GM19025 (cell line): Measurements from ENCODE around the gene OBSL1.

ENCODE experiments used
- ATAC-seq: cut with Tn5 transposase; IDR thresholded peaks from one replicate; pipeline ENCODE4 v1.9.1; 2021; ENCODE audit warnings: mild to moderate bottlenecking, low read depth, moderate library complexity; ENCODE audit not compliant: unreplicated experiment

The OBSL1 gene

DNA sequence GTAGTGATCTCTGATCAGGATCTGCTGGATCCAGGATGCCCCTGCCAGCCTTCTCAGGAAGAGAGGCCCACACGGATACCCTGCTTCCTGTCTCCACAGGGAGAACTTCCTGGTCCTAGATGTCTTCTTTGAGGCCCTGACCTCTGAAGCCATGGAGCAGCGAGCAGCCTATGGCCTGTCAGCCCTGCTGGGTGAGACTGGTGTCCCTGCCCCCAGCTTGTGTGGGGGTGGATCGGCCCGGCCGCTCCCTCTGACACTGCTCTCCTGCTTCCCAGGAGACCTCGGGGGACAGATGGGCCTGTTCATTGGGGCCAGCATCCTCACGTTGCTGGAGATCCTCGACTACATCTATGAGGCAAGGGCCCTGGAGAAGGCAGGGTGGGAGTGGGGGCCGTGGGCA, 34.4 kb downstream of the OBSL1 start:
- ATAC-seq: no peak

DNA sequence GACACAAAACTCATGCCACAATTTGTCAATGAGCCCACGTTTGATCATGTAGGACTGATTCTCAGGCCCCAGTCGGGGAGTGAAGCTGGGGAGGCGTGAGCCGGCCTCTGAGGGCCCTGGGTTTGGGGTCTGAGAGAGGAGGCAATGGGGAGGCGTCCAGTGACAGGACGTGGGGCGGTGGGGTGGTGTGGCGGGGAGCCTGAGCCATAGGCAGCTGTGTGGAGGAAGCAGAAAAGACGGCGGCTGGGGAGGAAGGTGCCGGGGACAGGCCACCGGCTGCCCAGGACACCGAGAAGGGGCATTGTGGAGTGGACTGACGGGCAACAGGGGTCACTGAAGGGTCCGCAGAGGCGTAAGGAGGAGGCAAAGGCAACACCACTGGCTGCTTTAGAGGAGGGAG, 34.9 kb downstream of the OBSL1 start:
- ATAC-seq: no peak

DNA sequence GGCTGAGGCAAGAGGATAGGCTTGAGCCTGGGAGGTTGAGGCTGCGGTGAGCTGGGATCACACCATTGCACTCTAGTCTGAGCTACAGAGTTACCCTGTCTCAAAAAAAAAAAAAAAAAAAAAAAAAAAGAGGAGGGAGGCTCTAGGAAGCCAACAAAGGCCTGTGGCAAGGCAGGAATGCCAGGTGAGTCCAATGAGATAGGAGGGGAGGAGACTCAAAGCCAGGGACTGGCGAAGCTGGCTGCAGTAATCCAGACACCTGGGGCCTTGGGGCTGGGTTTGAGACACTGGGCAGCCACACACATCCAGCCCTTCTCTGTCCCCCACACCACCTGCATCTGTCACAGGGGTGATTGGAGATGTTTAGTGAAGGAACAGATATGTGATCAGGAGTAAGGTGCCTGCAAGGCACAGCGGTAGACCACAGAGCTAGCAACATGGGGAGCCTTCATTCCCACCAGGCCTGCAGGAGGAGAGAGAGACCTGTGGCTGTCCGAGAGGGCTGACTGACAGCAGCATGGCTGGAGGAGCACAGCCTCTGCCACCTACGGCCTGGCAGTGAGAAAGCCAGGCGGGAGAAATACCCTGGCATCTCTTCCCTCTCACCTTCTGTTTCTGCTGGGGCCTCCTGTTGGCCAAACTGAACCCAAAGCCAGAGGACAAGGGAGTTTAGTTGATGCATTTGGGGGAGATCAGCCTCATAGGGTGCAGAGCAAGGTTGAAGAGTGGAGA, 37.2 kb downstream of the OBSL1 start:
- ATAC-seq: no peak

DNA sequence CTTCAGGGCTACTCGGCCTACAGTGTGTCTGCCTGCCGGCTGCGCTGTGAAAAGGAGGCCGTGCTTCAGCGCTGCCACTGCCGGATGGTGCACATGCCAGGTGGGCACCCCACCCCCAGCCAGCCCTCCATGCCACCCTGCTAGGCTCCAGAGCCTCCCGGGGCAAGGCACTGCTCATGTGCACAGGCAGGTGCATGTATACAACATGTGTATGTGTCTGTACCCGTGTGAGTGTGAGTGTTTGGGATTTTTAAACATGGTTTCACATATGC, 39.0 kb downstream of the OBSL1 start:
- no peak for ATAC-seq

DNA sequence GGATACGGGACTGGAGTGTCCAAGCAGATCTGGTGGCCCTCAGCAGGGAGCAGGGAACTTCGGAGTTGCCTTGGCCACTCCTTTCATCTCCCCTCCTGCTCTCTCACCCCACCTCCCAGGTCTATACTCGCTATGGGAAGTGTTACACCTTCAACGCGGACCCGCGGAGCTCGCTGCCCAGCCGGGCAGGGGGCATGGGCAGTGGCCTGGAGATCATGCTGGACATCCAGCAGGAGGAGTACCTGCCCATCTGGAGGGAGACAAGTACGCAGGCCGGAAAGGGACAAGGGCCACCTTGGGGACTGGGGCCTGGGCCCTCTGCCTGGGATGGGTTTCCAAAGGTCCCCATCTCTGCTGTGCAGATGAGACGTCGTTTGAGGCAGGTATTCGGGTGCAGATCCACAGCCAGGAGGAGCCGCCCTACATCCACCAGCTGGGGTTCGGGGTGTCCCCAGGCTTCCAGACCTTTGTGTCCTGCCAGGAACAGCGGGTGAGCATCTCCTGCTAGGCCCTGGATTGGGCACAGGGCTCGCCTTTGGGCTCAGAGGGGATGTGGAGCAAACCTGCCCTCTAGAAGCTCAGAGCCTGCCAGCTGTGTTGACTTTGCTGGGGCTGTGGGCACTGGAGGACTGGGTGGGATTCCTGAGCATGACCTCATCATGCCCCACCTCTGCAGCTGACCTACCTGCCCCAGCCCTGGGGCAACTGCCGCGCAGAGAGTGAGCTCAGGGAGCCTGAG, 39.5 kb downstream of the OBSL1 start:
- ATAC-seq: no peak

DNA sequence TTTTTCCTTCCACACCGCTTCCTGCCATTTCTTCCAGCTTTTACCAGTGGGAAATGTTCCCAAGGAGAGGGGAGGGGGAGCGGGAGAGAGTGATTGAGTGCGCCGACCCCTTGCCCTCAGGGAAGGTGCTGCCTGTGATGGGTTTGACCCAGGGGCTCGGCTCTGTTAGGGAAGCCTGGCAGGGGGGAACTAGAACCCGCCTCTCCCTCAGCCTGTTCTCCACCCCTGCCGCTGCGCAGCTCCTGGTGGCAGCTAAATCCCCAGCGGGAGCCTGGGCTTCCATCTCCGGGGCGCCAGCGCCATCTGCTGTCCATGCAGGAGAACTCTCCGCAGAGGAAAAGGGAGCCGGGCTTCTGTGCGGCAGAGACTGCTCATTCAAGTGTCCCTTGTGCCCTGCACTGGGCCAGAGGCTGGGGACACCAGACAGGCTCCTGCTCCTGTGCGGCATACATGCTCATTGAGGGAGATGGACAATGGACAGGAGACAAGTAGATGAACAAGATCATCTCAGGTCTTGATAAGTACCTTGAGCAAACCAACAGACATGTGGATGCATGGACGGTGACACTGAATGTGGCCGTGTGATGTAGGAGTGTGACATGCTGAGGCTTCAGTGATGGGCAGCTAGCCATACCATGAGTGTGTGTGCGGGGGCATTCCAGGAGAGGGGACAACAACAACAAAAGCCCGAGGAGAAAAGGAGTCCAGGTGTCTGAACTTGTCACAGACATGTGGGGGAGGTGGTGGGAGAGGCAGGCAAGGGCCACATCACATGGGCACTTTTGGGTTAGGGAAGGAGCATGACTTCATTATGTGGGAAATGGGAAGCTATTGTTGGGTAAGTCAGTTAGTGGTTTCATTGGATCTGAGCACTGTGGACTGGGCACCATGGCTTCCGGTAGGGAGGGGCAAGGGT, 41.0 kb downstream of the OBSL1 start:
- peak; percentile 90 for ATAC-seq

DNA sequence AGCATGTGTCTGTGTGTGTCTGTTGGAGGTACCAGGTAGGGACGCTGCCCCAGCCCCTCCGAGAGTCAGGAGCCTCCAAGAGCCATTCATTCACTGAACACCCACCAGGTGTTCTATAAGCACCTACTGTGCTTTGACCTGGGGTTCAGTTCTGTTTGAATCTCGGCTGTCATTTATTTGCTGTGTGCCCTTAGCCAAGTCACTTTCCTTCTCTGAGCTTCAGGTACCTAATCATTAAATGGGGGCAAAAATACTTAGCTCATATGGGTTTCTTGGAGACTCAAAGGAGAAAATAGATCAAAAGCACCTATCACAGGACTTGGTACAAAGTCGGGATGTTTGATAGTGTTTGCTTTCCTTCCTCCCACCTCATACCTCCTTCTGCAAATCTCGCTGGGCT, 43.9 kb downstream of the OBSL1 start:
- ATAC-seq: no peak

DNA sequence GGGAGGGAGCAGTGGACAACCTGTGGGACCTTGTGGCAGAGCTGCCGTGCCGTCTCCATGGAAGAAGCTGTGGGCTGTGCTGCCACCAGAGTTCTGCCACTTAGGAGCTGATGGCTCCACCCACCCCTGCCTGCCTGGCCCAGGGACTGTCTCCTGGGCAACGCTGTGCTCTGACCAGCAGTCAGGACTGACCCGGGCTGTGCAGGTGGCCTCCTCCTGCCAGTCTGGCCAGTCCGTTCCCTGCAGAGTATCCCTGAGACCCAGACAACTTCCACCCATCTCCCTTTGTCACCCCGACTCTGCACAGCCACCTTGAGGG, 44.3 kb downstream of the OBSL1 start:
- ATAC-seq: no peak

DNA sequence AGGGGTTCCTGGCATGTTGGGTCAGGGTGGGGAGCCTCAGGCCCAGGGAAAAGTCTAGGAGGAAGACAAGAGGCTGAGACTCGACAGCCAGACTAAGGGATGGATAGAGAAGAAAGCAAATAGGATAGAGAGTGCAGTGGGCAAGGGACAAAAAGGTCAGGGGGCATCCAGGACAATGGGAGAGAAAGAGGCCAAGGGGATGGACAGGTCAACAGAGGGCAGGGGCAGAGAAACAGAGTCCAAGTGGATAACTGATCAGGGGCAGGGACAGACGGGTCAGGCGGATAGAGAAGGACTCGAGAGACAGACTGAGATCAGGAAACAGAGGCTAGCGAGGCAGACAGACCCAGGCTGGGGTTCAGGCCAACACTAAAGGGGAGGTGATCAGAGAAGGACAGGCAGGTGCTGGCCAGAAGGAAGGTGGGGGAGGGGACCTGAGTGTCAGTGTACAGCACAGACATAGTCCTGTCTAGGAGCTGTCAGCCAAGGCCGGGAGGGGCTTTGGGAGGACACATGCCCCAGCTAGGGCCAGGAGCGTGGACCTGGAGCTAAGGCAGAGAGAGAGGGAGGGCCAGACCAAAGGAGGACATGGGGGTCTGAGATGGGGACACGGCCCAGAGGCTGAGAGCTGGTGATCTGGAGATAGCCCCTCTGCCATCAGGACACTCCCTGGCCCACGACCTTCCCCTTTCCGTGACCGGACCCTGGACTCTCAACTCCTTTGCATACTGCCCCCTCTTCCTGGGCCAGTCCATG, 44.8 kb downstream of the OBSL1 start:
- ATAC-seq: no peak

DNA sequence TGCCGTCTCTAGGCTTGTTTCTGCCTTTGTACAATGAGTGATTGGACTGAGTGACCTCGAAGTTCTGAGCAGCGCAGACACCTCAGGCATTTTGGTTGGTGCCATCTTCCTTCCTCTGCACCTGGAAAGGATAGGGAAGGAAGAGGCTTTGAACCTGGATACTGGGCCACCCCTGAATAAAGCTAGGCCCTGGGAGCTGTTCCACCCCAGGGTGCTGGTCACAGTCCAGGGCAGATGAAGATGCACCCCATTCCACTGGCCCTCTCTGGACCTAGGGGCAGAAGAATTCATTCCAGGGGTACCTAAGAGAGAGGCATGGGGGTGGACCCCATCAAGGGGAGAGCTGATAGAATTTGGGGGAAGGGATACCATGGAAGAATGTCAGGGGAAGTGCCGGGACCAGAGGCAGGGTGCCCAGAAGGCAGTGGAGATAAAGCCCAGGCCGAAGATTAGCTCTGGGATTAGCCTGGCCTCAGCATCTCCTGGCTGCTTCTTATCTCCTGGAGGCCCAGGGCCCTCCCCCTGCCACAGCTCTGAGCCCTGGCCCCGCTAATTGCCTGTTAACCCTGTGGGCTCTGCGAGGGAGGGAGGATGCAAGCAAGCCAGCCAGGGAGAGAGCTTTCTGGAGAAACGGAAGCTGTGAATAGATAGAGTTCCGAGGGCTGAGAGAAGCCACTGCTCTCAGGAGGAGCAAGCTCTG, 45.7 kb downstream of the OBSL1 start:
- no peak for ATAC-seq

DNA sequence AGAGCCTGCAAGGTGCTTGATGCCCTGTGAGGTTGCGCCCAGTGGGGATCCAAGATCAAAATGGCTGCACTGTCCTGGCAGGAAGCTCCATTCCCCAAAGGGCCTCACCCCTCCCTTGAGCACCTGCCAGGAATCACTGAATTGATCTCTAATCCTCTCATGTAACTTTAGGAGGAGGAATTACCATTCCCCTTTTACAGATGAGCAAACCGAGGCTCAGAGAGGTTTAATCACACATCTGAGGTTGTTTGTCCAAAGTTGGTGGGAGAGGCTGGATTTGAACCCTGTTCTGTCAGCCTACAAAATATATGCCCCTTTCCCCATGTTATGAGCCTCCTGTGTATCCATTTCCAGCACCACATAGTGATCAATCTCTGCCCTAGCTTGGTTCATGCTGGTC, 46.5 kb downstream of the OBSL1 start:
- ATAC-seq: no peak

DNA sequence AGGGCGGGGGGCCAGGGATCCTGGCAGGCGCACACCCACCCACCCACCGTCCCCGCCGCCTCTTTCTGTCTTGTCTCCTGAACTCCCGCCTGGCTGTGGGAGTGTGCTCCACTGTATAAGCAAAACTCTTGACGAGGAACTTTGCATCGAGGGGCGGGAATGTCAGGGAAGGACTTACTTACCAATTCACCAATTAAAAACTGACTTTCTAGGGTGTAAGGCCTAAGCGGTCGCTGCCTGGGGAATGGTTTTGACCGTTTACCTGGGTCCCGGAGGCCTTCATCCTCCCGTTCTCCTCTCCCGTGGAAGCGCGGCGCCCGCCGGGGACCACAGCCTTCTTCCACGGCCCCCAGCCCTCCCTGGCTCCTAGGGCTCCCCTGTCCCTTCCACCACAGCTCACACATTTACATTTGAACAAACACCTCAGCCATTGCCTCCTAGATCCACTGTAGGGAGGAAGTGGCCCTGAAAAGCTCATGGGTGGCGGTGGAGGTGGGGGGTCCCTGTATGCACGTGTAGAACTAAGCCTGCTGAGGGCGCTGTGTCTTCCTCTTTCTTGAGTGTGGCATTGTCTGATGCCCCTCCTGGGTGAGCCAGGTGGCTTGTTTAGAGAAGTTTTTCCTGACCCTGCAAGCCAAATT, 48.2 kb downstream of the OBSL1 start:
- no peak for ATAC-seq

DNA sequence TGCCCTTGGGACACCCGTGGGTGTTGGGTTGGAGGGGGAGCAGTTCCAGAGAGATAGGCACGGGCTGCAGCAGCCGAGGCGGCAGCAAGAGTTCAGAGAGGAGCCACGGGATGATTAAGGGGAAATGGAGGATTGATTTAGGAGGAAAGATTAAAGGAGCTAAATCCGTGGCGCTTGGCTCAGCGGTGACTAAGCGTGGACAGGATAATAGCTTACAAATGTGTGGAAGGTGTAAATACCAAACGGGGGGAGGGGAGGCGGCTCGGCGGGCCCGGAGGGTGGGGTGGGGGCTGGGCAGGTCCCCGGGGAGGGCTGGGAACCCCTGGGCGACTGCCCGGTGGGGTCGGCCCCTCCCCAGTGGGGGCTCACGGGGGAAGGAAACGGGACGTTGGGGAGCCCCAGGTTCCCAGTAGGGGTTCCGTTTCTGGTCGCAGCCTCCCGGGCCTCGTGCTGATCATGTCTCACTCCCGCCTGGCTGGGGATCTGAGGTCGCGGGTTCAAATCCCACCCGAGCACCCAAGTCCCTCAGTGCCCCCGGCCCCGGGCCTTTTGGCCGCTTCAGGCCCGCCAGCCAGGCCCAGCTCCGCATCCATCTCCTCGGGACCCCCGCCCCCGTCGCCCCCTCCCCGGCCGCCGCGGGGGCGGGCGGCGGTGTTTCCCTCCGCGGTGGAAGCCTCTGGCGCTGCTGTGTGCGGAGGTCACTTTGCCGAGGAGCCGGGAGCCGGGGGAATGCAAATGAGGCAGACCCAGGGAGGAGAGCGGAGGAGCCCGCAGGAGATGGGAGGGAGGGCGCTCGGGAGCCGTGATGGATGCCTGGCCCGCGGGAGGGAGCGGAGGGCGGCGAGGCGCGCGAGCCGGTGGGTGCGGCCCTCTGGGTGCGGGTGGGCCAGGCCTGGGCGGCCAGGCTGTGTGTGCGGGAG, 49.0 kb downstream of the OBSL1 start:
- ATAC-seq: no peak

DNA sequence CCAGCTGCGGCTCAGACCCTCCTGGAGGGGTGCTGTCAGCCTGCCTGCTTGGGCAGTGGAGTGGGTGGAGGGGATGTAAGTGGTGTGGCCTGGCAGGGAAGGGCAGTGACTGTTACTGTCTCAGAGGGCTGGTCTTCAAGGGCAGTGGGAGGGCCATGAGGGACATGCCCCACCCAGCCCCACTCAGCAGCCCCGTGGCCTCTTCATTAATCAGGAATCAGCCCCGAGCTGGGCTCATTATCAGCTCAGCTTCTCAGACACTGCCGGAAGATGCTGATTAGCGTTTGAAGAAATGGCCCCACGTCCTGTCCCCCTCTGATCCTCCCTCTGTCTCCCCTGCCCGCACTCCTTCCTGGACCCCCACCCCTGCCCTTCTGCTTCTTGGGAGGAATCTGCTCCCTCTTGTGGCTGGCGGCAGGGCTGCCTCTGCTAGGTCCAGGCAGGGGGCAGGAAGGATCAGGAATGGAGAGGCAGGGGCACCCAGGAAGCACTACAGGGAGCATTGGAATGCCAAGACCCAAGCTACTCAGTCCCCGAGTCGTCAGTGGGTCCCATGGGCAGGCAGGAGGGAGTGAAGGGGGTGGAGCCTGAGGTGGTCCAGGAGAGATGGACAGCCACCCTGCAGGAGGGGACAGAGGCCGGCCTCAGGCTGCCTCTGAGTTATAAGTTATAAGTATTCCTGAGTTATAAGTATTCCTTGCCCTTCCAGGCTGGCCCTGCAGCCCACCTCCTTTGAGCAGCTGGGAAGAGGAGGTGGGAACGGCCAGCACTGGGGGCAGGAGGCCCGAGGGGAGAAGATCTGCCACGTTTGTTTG, 50.1 kb downstream of the OBSL1 start:
- ATAC-seq: no peak

DNA sequence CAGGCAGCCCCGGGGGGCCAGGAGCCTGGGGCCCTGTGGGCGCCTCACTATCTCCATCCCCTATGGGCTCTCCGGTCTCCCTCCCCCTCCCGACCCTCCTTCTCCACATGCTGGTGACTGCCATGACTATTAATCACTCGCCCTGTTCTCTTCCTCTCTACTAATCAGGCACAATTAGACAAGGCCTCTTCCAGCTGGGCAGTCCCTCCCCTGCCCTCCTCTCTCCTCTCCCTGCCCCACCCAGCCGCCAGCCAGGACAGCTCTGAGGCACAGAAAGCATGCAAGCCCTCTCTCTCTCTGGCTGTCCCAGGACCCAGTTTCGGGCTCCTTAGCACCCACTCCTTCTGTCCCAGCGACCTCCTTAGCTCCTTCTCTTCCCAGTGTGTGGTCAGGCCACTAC, 51.3 kb downstream of the OBSL1 start:
- ATAC-seq: no peak

DNA sequence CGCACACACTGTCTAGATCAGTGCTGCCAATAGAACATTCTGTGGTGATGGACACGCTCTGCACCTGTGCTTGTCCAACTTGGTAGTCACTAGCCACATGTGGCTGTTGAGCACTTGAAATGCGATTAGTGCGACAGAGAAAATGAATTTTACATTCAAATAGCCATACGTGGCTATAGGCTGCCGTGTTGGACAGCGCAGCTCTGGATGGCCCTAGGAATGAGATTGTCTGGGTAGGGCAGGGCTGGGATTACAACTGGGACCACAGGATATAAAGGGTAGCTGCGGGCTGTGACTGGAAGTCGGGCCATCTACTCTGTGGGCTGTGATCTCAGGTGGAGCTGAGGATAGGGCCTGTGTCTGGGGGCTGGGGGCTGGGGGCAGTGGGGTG, 51.8 kb downstream of the OBSL1 start:
- ATAC-seq: no peak

DNA sequence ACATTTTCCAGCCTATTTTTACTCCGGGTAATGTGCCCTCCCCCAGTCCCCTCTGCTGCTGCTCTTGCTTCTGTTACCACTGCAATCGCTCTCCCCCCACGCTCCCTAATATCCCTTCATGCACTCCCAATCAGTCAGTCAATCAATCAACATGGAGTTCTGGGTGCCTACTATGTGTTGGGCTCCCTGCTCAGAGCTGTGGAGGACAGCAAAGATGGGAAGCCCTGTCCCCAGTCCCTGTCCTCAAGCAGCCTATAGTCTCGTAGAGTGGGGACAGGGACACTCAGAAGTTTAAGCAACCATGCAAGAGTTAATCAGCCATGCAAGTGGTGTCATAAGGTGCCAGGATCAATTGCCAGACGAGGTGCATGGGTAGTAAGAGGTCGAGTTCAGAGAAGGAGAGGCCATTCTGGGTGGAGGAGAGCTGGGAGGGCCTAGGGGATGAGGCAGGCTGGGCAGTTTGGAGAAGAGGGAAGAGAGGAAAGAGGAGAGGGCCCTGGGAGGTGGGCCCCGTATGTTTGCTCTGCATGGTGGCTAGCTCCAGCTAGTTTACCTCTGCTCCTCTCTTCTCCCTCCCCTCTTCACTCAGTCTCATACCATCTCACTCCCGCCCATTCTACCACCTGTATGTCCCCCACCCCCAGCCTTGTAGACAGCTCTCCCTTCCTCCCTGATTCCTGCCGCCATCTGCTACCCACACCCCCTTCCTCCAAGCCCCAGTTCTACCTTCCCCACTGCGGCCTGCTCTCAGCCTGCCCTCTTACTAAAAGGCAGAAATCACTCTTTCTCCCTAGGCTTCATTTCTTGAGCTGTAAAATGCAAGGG, 53.2 kb downstream of the OBSL1 start:
- ATAC-seq: no peak
